Upper lobe of right lung (tissue), 1 donor: ENCODE measurements around the gene ETV3. TPM values are rescaled to one million over a fixed set of nuclear protein-coding genes. Genes with fewer than 3 reads are reported as not detected.

Source experiments
- ATAC-seq: fragments of 200-7000 bp; cut with Tn5 transposase; one replicate; pipeline ENCODE4 v1.9.1; 2020; ENCODE audit warnings: mild to moderate bottlenecking, moderate library complexity
- DNase-seq: peaks from one replicate; pipeline ENCODE4 v3.0.0-alpha.2; 2020
- H3K27ac ChIP-seq: fragments of 200-600 bp; one replicate; pipeline ENCODE4 v1.8.0; 2022
- H3K27me3 ChIP-seq: fragments of 200-600 bp; one replicate; pipeline ENCODE4 v1.8.0; 2022; ENCODE audit warnings: mild to moderate bottlenecking
- H3K36me3 ChIP-seq: fragments of 200-600 bp; one replicate; pipeline ENCODE4 v1.8.0; 2022
- H3K4me1 ChIP-seq: fragments of 200-600 bp; one replicate; pipeline ENCODE4 v1.8.0; 2022
- H3K4me3 ChIP-seq: fragments of 200-600 bp; one replicate; pipeline ENCODE4 v1.8.0; 2022; ENCODE audit warnings: mild to moderate bottlenecking
- H3K9me3 ChIP-seq: fragments of 200-600 bp; one replicate; pipeline ENCODE4 v1.8.0; 2022
- intact Hi-C: fragments of 100-400 bp; cut with DNase I; formaldehyde crosslinking; loops from one replicate; pipeline ENCODE4 v1.11.0; 2022
- total RNA-seq: library from RNA; stranded (reverse); fragmentation: NEBNext Ultra II Directional; extraction: Animal tissue kit (Norgen Biotek cat#: 25700); gene quantifications from one replicate; pipeline ENCODE4 v1.2.1, GENCODE V29; 2021
- TF ChIP-seq, protein P1 (sequence below): fragments of 200-600 bp; IDR thresholded peaks from one replicate; pipeline ENCODE4 v1.8.0; 2022; ENCODE audit warnings: antibody characterized with exemption
- donor health status: DM: no; HTN: yes; CAD: no; lungs with severe emphysema.

Gene ETV3
- total RNA-seq, 1 donor from 2014 or later: 39.2 TPM

- Histone ChIP-seq H3K27me3 (peaks cover 13% of the 10 kb centered on the region), H3K9me3 (no peaks in the 10 kb centered on the region), H3K27ac (no peak overlapping the region), H3K4me1 (no peaks in the 10 kb centered on the region), H3K36me3 (no peaks in the 10 kb centered on the region), H3K4me3 (no peak overlapping the region)
- intact Hi-C loops: no loop called here
- ATAC-seq (peak; percentile 40), DNase-seq (peak; percentile 54)
- TF ChIP-seq, protein P1, sequence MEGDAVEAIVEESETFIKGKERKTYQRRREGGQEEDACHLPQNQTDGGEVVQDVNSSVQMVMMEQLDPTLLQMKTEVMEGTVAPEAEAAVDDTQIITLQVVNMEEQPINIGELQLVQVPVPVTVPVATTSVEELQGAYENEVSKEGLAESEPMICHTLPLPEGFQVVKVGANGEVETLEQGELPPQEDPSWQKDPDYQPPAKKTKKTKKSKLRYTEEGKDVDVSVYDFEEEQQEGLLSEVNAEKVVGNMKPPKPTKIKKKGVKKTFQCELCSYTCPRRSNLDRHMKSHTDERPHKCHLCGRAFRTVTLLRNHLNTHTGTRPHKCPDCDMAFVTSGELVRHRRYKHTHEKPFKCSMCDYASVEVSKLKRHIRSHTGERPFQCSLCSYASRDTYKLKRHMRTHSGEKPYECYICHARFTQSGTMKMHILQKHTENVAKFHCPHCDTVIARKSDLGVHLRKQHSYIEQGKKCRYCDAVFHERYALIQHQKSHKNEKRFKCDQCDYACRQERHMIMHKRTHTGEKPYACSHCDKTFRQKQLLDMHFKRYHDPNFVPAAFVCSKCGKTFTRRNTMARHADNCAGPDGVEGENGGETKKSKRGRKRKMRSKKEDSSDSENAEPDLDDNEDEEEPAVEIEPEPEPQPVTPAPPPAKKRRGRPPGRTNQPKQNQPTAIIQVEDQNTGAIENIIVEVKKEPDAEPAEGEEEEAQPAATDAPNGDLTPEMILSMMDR: no peak
Measured at GRCh38 chr1:157113106-157113505, 25.1 kb downstream of the ETV3 start.

DNA sequence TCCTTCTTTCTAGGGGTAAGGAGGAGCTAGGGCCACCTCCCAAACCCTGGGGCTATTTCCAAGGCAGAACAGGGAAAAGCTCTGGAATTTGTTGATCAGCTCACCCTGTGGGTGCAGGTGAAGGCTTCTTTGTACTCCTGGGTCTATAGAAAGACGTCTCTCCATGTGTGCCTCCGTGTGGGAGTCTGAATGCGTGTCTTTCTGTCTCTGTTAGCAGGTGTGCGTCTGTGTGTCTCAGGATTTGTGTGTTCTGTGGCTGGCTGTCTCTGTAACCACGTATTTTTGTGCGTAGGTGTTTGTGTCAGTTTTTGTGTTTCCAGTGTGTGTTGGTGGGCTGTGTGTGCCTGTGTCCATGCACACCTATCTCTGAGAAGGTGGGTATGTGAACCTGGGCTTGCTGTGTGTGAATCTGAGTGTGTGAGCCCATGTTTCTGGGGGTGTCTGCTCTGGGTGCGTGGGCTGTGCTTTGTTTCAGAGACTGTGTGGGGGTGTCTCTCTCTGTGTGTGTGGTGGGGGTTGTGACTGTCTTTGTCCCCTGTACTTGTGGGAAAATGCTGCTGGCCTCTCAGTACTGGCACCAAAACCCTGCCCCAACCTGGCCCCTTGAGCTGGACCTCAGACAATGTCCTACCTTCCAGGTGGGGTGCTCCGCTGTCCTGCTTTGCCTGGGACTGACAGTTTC is 25.9 kb downstream of the ETV3 start:
- ATAC-seq (no peak), DNase-seq (peak; percentile 40)
- intact Hi-C loops: no loop called here
- H3K4me1 ChIP-seq: no peaks in the 10 kb centered on the region
- no peak overlapping the region for H3K27ac ChIP-seq
- TF ChIP-seq, protein P1: no peak
- no peak overlapping the region for H3K4me3 ChIP-seq
- H3K36me3 ChIP-seq: no peaks in the 10 kb centered on the region
- H3K9me3 ChIP-seq: no peaks in the 10 kb centered on the region
- H3K27me3 ChIP-seq: peaks cover 20% of the 10 kb centered on the region

DNA sequence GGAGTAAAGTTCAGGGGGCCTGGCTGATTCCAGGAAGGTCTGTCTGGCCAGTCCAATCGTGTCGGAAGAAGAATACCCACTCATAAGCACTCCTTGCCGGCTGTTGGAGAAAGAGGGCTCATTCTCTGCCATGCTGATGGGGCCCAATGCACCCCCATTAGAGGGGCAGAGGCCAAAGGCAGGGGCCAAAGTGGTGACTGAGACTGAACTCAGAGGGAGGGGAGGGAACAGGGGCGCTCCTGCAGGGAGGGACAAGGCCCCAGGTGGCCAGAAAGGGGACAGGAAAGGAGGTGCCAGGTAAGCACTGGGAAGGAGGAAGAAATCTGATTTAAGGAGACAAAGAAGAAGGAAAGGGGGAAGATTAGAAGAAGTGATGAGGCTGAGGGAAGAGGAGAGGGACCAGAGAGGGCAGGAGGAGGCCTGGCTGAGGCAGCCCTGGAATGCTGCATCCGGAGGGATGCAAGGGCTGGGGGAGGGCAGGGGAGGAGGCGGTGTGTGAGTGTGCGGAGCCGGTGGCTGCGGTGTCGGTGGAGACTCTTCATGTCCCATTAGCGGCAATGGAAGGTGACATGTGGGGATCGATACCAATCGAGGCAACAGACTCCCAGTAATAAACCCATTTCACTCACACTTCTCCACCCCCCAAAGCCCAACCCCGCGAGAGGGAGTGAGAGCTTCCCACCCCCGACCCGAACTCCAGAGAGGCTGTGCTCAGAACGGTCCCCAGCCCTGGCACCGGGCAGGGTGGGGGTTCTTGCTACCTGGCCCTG is 26.6 kb downstream of the ETV3 start:
- H3K36me3 ChIP-seq: no peaks in the 10 kb centered on the region
- no peak overlapping the region for H3K4me3 ChIP-seq
- intact Hi-C loops: no loop called here
- TF ChIP-seq, protein P1: no peak
- DNase-seq: peak; percentile 30
- H3K27ac ChIP-seq: no peak overlapping the region
- H3K4me1 ChIP-seq: no peaks in the 10 kb centered on the region
- ATAC-seq: no peak
- no peaks in the 10 kb centered on the region for H3K9me3 ChIP-seq
- peaks cover 27% of the 10 kb centered on the region for H3K27me3 ChIP-seq

GRCh38 chr1:157110686-157111085 is 27.5 kb downstream of the ETV3 start:
- intact Hi-C loops: no loop called here
- Histone ChIP-seq H3K9me3 (no peaks in the 10 kb centered on the region), H3K27ac (no peak overlapping the region), H3K27me3 (peaks cover 27% of the 10 kb centered on the region), H3K4me1 (no peaks in the 10 kb centered on the region), H3K36me3 (no peaks in the 10 kb centered on the region), H3K4me3 (no peak overlapping the region)
- TF ChIP-seq, protein P1: no peak
- ATAC-seq (no peak), DNase-seq (peak; percentile 26)

GRCh38 chr1:157110003-157110402 is 28.2 kb downstream of the ETV3 start:
- Histone ChIP-seq H3K27me3 (peaks cover 27% of the 10 kb centered on the region), H3K4me1 (no peaks in the 10 kb centered on the region), H3K9me3 (no peaks in the 10 kb centered on the region), H3K4me3 (no peak overlapping the region), H3K36me3 (no peaks in the 10 kb centered on the region), H3K27ac (no peak overlapping the region)
- DNase-seq (peak; percentile 54), ATAC-seq (no peak)
- intact Hi-C loops: no loop called here
- TF ChIP-seq, protein P1: no peak
